NCI-H82 (cell line): ENCODE data around the gene PYDC1.
"Not testable (repeated sequence)": the region's sequence is repeated elsewhere in the genome, so short reads cannot be mapped to it uniquely, and the experiment has no call there.

ENCODE experiments used
- DNase-seq: peaks from one replicate; lab custom pipeline; 2025; lab: John Stamatoyannopoulos, UW

The PYDC1 gene

DNA sequence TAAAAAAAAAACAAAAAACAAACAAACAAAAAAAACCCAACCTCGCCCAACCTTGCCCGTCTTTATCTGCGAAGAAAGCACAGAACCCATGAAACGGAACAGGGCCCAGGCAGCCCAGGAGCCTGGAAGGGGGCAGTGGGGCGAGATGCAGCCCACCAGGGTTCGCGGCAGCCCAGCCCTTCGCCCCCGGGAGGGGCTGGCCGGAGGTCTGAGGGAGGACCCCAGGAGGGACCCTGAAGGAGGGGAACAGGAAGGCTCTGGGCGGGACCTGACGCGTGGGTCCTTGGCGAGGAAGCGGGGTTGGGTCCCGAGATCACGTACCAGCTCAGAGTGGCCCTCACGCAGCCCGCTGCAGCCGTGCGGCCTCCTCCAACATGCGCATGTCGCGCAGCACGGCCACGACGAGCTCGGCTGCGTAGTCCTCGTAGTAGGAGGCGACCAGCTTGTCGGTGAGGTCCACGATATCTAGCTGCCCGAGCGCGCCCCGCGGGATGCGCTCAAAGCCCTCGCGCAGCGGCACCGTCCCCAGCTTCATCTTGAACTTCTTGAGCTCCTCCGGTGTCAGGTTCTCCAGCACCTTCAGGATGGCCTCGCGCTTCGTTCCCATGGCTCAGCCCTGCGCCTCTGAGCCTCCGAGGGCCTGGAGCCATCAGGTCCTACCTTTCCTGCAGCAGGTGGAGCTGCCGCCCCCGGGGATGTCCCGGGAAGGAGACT lies at the start of gene PYDC1:
Gene PYDC1 (minus strand): TSS at position 714 of the 714 bp plus-strand sequence. CDS start 107 bp downstream, at position 607.
- no peak for DNase-seq

DNA sequence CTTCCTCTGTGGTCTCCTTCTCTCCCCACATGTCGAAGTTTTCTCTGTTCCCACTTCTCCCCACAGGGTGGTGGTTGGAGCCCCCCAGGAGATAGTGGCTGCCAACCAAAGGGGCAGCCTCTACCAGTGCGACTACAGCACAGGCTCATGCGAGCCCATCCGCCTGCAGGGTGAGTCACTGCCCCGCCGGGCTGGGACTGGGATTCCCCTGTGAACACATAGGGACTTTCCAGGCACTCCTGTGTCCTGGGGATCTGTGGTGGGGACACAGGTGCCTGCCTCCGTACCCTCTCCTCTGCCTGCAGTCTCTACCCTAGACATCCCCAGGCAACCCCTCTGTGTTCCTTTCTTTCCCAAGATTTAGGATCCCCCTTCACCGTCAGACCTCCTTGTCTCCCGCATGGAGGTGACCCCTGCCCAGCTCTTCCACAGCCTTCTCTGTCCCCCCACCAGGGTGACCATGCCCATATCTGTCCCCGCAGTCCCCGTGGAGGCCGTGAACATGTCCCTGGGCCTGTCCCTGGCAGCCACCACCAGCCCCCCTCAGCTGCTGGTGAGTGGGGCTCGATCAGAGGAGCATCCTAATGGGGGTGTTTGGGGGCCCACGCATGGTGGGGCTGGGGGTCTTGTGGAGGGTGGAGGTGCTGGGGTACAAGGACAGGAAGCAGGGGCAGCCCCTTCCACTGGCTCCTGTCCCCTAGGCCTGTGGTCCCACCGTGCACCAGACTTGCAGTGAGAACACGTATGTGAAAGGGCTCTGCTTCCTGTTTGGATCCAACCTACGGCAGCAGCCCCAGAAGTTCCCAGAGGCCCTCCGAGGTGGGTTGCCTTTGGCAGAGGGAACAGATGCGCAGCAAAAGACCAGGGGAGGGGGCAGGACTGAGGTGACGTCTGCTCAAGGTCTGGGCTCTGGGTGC lies 48.7 kb upstream of the PYDC1 start:
- DNase-seq = no peak

DNA sequence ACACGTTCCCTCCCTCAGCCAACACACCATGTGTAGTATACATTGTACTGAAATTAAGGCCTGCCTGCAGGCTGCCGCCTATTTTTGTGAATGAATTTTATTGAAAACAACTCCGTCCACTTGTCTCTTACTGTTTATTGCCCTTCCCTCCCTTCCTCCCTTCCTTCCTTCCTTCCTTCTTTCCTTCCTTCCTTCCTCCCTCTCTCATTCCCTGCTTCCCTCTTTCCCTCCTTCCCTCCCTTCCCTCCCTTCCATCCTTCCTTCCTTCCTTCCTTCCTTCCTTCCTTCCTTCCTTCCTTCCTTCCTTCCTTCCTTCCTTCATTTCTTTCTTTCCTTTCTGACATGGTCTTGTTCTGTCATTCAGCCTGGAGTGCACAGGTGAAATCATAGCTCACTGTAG lies 45.1 kb upstream of the PYDC1 start:
- no peak for DNase-seq

DNA sequence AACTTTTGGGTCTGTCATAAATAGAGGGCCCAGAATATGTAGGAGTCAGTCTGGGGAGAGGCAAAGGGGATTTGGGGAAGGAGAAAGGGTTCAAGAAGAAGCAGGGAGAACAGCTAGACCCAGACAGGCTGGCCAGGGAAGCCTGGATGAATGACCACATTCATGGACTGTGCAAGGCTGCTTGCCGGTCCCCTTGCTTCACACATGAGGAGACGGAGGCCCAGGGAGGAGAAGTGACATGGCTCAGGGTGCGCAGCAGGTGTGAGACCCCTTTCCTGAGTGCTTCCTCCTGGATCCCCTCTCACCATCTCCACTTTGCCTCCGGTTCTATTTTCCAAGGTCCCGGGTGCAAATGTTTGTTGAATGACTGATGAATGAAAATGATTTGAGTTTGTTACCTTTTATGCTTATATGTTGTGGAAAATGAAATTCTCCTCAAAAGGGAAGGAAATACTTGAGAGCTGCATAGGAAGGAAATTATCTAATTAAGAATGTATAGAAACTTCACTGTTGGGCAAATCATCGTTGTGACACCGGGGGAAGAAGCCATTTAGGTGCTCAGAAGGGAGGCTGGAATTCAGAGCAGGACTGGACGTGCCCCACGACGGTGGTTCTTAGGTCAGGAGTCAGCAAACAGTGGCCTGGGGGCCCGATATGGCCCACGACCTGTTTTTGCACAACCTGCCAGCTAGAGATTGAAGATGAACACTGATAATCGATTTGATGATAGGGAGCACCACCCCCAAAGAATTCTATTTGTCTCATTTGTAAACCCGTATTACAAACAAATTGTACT lies 43.4 kb upstream of the PYDC1 start:
- no peak for DNase-seq

DNA sequence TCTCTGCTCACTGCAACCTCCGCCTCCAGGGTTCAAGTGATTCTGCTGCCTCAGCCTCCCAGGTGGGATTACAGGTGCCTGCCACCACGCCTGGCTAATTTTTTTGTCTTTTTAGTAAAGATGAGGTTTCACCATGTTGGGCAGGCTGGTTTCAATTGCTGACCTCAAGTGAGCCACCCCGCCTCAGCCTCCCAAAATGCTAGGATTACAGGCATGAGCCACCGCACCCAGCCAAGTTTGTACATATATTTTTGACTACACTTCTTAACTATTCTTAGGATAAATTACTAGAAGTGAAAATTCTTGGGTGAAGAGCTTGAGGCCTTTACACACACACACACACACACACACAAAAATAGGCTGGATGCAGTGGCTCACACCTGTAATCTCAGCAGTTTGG lies 41.4 kb upstream of the PYDC1 start:
- no peak for DNase-seq

DNA sequence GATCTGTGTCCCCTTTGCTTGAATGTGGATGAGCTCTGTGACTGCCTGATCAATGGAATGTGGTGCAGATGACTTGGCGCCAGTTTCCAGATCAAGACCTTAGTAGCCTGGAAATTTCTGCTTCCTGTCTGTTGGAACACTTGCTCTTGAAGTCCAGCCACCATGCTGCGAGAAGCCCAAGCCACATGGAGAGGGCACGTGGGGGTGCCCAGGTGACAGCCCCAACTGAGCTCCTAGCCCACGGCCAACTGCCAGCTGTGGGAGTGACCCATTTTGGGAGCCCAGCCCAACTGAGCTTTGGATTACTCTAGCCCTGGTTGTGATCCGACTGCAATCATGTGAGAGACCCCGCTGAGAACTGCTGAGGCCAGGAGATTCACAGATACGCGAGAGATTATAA lies 39.5 kb upstream of the PYDC1 start:
- no peak for DNase-seq

DNA sequence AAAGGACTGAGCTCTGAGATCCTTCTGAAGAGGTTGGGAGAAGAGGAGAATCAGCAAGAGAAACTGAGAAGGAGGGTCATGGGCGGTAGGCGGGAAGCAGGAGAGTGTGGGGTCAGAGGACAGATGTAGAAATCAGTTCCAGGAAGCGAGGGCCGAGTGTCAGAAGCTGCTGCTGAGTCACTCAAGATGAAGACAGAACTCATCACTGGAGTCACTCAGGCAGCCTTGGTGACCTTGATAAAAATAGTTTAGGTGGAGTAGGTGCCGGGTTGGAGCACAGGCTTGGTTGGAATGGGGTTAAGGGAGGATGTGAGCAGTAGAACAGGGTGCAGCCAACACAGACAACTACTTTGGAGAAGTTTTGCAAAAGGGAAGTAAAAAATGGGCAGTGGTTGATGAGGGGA lies 36.7 kb upstream of the PYDC1 start:
- no peak for DNase-seq

DNA sequence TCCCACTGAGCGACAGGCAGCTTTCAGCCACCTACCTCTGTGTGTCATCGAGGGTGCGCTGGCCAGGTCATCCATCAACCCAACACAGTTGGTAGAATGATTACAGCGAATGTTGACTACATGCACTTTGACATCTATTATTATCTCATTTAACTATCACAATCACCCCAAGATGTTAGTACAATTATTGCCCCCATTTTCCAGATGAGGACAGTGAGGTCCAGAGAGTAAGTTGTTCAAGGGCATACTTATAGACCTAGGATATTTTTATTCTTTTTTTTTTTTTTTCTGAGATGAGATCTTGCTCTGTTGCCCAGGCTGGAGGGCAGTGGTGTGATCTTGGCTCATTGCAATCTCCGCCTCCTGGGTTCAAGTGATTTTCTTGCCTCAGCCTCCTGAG lies 34.5 kb upstream of the PYDC1 start:
- DNase-seq = no peak

DNA sequence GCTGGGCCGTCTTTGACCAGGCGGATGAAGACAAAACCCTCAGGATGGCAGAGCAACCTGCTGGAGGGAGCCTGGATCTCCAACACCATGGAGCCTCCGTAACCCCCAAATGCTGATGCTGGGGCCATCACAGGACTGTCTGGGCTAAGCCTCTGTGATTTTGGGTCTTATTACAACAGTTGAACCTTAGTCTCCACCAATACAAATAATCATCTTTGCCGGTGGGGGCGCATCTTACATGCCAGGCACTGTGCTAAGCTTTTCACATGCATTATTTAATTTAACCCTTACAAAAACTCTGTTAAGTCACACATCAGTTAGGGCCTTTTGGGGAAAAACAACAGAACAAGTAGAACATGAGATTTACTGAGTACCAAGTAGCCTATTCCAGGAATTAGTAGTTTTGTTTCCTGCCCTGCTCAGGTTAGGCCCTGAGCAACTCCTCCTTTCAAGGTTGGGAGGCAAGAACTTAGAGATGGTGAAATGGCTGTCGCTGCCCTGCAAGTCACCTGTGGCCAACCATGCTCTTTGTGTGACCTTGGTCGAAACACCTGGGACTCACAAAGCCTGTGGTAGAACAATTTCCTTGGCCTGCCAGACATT lies 33.9 kb upstream of the PYDC1 start:
- no peak for DNase-seq

DNA sequence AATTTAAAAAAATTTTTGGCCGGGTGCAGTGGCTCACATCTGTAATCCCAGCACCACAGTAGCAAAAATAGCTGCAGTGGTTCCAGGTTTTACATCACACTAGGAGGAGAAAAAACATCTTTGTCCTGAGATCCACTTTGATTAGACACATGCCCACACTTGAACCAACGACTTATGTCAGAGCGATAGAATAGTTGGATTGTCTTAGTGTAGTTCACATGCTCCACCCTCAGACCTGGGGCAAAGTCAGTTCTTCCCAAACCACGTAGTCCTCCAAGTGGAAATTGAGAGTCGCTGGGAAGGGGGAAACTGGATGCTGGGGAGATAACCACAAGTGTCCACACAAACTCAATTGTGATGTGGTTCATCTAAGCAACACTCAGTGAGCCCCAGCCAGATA lies 31.4 kb upstream of the PYDC1 start:
- no peak for DNase-seq

DNA sequence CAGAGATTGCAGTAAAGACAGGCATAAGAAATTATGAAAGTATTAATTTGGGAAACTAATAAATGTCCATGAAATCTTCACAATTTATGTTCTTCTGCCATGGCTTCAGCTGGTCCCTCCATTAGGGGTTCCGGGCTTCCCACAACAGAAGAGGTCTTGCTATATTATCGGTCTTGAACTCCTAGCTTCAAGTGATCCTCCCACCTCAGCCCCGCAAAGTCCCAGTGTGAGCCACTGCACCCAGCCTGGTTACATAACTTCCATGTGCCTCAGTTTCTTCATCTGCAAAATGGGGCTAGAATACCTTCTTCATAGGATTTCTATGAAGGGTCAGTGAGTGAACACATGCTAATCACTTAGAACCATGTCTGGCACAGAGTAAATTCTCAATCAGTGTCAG lies 29.4 kb upstream of the PYDC1 start:
- DNase-seq = no peak

DNA sequence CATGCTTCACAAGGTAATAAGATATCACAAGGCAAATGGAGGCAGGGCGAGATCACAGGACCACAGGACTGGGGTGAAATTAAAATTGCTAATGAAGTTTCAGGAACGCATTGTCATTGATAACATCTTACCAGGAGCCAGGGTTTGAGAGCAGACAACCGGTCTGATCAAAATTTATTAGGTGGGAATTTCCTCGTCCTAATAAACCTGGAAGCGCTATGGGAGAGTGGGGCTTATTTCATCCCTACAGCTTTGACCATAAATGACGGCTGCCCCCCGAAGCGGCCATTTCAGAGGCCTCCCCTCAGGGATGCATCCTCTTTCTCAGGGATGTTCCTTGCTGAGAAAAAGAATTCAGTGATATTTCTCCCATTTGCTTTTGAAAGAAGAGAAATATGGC lies 28.7 kb upstream of the PYDC1 start:
- DNase-seq = not testable (repeated sequence)

DNA sequence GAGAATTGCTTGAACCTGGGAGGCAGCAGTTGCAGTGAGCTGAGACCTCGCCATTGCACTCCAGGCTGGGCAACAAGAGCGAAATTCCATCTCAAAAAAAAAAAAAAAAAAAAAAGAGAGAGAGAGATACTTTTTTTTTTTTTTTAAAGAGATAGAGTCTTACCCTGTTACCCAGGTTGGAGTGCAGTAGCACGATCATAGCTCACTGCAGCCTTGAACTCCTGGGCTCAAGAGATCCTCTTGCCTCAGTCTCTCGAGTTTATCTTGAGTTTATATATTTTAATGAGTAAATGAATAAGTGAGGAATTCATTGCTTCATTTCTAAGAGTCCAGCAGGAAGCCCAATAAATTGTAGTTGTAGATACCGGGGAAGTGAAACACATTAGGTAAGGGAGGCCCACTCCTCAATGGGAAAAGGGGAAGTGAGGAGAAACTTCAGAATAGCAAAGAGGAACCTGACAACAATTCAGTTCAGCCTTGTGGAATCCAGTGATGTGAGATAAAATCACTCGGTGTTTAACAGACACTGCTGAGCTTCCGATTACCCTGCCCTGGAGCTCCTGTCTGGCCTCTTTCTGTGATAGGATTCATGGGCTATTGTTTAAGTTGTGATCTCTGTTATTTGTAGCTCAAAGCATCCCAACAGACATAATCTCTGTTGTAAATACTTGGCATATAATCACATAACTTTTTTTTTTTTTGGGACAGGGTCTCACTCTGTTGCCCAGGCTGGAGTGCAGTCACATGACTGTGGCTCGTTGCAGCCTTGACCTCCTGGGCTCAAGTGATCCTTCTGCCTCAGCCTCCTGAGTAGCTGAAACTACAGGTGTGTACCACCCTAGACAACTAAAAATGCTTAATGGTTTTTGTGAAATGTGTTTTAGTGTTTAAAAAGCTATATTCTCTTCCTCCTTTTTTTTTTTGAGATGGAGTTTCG lies 27.1 kb upstream of the PYDC1 start:
- DNase-seq = no peak

DNA sequence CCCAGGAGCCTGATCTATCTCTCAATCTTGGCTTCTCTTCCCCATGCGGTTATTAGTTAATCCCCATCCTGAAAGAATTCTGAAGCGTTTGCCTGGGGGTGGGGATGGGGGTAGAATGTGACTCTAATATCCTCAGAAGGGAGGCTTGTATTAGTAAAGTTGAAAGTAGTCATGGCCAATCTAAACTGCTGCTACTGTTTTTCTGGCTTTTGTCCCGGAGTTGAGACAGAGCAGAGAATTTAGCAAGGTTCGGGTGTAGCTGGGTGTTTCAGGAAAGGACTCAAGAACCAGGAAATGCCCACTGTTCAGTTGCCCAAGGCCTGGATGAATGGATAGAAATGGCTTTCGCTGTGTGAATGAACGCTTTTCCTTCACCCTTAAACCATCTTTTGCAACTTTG lies 25.3 kb upstream of the PYDC1 start:
- DNase-seq = no peak

DNA sequence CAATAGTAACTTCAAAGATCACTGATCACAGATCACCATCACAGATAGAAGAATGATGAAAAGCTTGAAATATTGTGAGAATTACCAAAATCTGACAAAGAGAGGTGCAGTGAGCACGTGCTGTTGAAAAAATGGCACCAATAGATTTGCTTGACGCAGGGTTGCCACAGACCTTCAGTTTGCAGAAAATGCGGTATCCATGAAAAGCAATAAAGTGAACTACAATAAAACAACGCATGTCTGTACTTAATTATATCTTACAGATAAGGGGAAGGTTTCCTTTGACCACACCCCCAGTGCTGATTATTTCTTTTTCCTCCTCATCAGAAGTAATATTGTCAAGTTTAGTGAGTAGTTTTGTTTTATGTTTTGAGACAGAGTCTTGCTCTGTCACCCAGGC lies 21.1 kb upstream of the PYDC1 start:
- no peak for DNase-seq

DNA sequence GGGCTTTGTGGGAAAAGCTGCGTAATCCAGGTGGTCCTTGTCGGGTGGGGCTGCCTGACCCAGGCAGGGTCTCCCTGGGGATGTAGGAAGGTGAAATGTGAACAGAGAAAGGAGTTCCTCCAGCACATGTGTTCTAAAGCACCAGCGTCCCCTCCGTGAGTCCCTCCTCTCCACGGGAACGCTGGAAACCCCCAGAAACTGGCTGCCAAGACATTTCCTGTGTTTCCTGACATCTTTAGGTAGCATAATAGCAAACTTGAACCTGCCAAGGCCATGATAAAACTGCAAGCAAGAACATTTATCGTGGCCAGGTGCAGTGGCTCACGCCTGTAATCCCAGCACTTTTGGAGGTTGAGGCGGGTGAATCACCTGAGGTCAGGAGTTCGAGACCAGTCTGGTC lies 12.6 kb upstream of the PYDC1 start:
- DNase-seq = no peak

DNA sequence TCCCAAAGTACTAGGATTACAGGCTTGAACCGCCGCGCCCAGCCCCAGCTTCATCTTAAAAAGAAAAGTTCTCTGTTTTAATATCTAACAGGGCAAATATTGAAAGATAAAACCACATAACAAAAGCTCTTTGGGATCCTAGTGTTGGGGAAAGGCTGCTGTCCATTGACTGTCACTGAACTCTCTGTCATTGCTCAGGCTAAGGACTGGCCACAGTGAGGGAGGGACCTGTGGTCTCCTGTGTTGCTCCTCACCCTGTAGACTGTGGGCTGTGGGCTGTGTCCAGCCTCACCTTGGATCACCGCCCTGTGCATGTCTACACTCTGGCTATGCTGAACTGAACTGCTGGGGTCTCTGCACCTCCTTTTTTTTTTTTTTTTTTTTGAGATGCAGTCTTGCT lies 11.3 kb upstream of the PYDC1 start:
- no peak for DNase-seq

DNA sequence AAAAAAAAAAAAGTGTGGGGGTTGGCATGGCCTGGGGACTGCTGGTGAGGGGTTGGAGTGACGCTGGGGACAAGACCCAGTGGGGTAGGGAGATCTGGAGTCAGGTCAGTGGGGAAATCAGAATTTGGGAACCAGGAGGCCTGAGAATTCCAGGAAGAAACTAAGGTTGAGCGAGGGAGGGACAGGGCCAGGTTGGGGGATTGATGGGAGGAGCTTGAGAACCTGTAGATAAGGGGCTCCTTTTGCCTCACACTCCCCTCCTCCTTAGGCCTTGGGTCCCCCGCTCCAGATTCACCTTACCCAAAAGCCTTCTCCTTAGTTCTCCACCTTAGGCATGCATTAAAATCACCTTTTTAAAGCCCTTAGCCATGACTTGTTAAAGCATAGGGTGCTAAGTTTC lies 8.3 kb upstream of the PYDC1 start:
- no peak for DNase-seq

DNA sequence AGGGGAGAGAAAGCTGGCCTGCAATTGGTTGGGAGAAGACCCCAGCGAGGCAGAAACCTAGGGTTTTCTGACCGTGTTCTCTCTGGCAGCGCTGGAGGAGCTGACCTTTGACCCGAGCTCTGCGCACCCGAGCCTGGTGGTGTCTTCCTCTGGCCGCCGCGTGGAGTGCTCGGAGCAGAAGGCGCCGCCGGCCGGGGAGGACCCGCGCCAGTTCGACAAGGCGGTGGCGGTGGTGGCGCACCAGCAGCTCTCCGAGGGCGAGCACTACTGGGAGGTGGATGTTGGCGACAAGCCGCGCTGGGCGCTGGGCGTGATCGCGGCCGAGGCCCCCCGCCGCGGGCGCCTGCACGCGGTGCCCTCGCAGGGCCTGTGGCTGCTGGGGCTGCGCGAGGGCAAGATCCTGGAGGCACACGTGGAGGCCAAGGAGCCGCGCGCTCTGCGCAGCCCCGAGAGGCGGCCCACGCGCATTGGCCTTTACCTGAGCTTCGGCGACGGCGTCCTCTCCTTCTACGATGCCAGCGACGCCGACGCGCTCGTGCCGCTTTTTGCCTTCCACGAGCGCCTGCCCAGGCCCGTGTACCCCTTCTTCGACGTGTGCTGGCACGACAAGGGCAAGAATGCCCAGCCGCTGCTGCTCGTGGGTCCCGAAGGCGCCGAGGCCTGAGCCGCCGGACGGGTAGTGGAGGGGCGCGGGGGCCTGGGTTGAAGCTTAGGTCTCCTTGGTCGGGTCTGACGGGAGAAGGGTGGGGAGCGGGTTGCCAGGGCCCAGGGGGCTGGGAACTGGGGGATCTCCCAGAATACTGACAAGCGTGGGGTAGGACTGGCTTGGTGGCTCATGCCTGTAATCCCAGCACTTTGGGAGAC lies 7.4 kb upstream of the PYDC1 start:
- DNase-seq = no peak

DNA sequence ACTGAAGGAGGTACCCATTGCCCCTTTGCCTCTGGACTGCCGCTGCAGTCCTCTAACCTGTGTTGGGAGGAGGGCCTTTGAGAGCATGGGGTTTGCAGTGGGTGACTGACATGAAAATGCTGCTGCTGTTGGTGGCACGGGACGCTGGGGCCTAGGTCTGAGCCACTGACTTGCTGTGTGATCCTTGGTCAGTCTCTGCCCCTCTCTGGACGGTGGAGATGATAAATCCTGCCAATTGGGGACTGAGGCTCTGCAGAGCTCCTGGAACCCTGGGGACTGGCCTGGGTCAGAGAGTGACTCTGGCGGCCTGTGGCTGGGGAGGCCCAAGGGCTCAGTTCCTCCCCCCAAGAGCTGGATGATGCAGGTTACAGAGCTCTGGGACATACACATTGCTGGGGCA lies 6.1 kb upstream of the PYDC1 start:
- no peak for DNase-seq
